BE2C (cell line): Measurements from ENCODE around the gene SHC4.

Experiments used
- DNase-seq: peaks from one replicate; pipeline ENCODE4 v3.0.0-alpha.2; 2020
- H3K27me3 ChIP-seq: fragments of 250-450 bp; sonication (Bioruptor Pico); 2 replicates; pipeline ENCODE4 v1.5.1; 2020; ENCODE audit warnings: mild to moderate bottlenecking
- H3K36me3 ChIP-seq: fragments of 250-450 bp; sonication (Bioruptor Pico); 2 replicates; pipeline ENCODE4 v1.5.1; 2020; ENCODE audit warnings: mild to moderate bottlenecking
- H3K4me1 ChIP-seq: fragments of 250-450 bp; sonication (Bioruptor Pico); 2 replicates; pipeline ENCODE4 v1.5.1; 2020
- H3K4me3 ChIP-seq: 2 replicates; pipeline ENCODE4 v1.5.1; 2011; ENCODE audit warnings: low read depth, low read length
- H3K9me3 ChIP-seq: fragments of 250-450 bp; sonication (Bioruptor Pico); 2 replicates; pipeline ENCODE4 v1.5.1; 2020
- TF ChIP-seq, protein P1 (sequence below): IDR thresholded peaks from 2 replicates; pipeline ENCODE4 v1.5.1; 2012; ENCODE audit warnings: mild to moderate bottlenecking, low read depth, low read length

SHC4 gene

DNA sequence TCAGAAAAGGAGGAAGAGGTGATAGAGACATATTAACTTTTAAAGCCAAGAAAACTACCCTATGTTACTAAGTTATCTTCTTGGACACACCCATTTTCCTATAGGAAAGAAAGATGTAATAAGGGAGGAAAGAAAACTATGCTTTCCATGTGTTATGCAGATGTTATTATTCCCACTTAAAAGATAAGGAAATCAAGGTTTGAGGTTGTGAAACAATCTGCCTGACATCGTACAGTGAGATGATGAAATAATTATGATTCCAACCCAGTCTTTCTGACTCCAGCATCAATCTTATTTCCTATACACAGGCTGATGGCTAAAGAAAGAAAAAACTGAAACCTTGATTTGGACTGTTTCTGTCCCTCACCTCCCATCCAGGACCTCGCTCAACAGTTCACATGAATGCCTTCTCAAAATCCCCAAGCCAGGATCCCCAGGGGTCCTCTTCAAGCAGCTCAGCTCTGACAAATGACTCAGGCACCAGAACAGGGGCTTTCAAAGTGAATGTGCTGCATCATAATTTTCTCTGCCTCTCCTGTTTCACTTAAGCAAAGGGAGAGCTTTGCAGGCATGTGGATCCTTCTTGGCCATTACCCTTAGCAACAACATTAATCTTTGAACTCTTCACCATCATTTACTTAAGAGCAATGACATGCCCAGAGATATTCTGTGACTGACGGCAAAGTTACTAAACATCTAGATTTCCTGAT is 98.2 kb downstream of the SHC4 start:
- no peaks in the 10 kb centered on the region for H3K36me3 ChIP-seq

DNA sequence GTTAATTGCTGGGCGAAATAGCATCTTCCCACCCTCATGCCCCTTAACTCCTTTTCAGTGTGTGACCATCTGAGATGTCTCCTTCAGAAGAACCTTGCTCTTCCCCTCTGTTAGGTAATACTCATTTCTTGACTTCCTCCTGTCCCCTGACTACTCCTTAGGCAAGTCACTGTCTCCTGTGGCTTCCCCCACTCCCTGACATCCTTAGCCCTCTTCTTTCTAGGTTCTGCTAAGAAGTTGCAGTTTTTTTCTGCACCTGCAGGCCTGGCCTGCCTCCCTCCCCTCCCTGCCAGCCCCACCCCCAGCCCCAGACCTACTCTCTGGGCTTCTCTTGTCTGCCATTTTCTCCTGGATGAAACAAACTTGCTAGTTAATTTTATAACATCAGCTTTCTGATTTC is 101.0 kb downstream of the SHC4 start:
- peak; percentile 8 for DNase-seq
- Histone ChIP-seq H3K4me3 (no peak overlapping the region), H3K9me3 (no peaks in the 10 kb centered on the region), H3K36me3 (no peaks in the 10 kb centered on the region), H3K4me1 (no peaks in the 10 kb centered on the region), H3K27me3 (no peaks in the 10 kb centered on the region)
- TF ChIP-seq, protein P1, sequence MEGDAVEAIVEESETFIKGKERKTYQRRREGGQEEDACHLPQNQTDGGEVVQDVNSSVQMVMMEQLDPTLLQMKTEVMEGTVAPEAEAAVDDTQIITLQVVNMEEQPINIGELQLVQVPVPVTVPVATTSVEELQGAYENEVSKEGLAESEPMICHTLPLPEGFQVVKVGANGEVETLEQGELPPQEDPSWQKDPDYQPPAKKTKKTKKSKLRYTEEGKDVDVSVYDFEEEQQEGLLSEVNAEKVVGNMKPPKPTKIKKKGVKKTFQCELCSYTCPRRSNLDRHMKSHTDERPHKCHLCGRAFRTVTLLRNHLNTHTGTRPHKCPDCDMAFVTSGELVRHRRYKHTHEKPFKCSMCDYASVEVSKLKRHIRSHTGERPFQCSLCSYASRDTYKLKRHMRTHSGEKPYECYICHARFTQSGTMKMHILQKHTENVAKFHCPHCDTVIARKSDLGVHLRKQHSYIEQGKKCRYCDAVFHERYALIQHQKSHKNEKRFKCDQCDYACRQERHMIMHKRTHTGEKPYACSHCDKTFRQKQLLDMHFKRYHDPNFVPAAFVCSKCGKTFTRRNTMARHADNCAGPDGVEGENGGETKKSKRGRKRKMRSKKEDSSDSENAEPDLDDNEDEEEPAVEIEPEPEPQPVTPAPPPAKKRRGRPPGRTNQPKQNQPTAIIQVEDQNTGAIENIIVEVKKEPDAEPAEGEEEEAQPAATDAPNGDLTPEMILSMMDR = no peak

More for the DNA sequence above, 98.2 kb downstream of the SHC4 start:
- no peak for DNase-seq
- TF ChIP-seq, protein P1 = no peak
- H3K27me3 ChIP-seq = no peaks in the 10 kb centered on the region
- H3K4me3 ChIP-seq = no peak overlapping the region
- H3K4me1 ChIP-seq = no peaks in the 10 kb centered on the region
- H3K9me3 ChIP-seq = no peaks in the 10 kb centered on the region

- Histone ChIP-seq H3K27me3 (no peaks in the 10 kb centered on the region), H3K9me3 (no peaks in the 10 kb centered on the region), H3K4me1 (no peaks in the 10 kb centered on the region), H3K36me3 (no peaks in the 10 kb centered on the region), H3K4me3 (no peak overlapping the region)
- peak; percentile 68 for DNase-seq
- TF ChIP-seq, protein P1 = peak; percentile 94
These were observed 101.8 kb downstream of the SHC4 start for GRCh38 chr15:48861813-48862431.

GRCh38 chr15:48859426-48859825 is 104.3 kb downstream of the SHC4 start:
- peaks cover 7% of the 10 kb centered on the region for H3K4me1 ChIP-seq
- no peaks in the 10 kb centered on the region; the same call in 1 of the 2 replicates for H3K9me3 ChIP-seq
- no peaks in the 10 kb centered on the region; the same call in 1 of the 2 replicates for H3K36me3 ChIP-seq
- H3K4me3 ChIP-seq = no peak overlapping the region
- DNase-seq = no peak
- TF ChIP-seq, protein P1 = no peak
- H3K27me3 ChIP-seq = no peaks in the 10 kb centered on the region

- Histone ChIP-seq H3K27me3 (no peaks in the 10 kb centered on the region), H3K4me1 (peaks cover 7% of the 10 kb centered on the region), H3K9me3 (no peaks in the 10 kb centered on the region; the same call in 1 of the 2 replicates), H3K4me3 (no peak overlapping the region), H3K36me3 (no peaks in the 10 kb centered on the region; the same call in 1 of the 2 replicates)
- TF ChIP-seq, protein P1 = no peak
- no peak for DNase-seq
These were observed 105.3 kb downstream of the SHC4 start for GRCh38 chr15:48858401-48858800.

GRCh38 chr15:48856942-48857341 is 106.8 kb downstream of the SHC4 start:
- Histone ChIP-seq H3K4me1 (peaks cover 7% of the 10 kb centered on the region), H3K27me3 (no peaks in the 10 kb centered on the region), H3K36me3 (no peaks in the 10 kb centered on the region; the same call in 1 of the 2 replicates), H3K4me3 (no peak overlapping the region), H3K9me3 (no peaks in the 10 kb centered on the region; the same call in 1 of the 2 replicates)
- DNase-seq = no peak
- TF ChIP-seq, protein P1 = no peak
